GM10266 (cell line): ENCODE data around the gene STAG1.
"Not testable (repeated sequence)": the region's sequence is repeated elsewhere in the genome, so short reads cannot be mapped to it uniquely, and the experiment has no call there.

ENCODE experiments used
- DNase-seq: peaks from one replicate; pipeline ENCODE4 v3.0.0; 2012; ENCODE audit errors: extremely low spot score
- TF ChIP-seq, protein P1 (sequence below): IDR thresholded peaks from 2 replicates; pipeline ENCODE4 v1.5.1; 2012; ENCODE audit warnings: mild to moderate bottlenecking, low read depth; ENCODE audit not compliant: control insufficient read depth, insufficient read depth; ENCODE audit errors: missing control alignments

Gene STAG1

DNA sequence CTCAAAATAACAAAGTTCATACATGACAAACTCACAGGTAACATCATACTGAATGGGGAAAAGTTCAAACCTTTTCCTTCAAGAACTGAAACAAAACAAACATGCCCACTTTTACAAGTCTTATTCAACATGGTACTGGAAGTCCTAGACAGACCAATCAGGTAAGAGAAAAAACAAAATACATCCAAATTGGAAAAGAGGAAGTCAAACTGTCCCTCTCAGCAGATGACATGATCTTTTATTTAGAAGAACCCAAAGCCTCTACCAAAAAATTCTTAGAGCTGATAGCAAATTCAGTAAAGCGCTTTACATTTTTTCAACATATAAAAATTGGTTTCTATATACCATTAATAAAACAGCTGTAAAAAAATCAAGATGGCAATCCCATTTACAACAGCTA is 219.4 kb downstream of the STAG1 start:
- DNase-seq = no peak
- TF ChIP-seq, protein P1, sequence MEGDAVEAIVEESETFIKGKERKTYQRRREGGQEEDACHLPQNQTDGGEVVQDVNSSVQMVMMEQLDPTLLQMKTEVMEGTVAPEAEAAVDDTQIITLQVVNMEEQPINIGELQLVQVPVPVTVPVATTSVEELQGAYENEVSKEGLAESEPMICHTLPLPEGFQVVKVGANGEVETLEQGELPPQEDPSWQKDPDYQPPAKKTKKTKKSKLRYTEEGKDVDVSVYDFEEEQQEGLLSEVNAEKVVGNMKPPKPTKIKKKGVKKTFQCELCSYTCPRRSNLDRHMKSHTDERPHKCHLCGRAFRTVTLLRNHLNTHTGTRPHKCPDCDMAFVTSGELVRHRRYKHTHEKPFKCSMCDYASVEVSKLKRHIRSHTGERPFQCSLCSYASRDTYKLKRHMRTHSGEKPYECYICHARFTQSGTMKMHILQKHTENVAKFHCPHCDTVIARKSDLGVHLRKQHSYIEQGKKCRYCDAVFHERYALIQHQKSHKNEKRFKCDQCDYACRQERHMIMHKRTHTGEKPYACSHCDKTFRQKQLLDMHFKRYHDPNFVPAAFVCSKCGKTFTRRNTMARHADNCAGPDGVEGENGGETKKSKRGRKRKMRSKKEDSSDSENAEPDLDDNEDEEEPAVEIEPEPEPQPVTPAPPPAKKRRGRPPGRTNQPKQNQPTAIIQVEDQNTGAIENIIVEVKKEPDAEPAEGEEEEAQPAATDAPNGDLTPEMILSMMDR = no peak

DNA sequence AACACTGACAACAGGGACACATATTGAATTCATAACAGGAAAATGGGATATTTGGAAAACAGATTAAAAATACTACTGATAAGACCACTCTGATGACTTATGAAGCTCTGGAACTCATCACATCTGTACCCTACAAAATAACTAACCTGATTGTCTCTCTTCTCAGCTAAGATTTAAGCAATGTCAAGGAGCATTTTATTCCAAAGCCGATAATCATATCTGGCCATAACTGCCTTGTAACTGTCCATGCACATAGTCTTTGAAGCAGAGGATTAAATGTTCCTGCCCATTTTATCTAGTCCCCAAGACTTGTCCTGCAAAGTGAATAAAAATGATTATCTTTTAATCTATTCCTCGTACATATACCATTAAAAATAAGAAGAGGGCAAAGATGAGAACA is 234.1 kb downstream of the STAG1 start:
- DNase-seq = no peak
- TF ChIP-seq, protein P1 = no peak

GRCh38 chr3:136516656-136517055 is 235.5 kb downstream of the STAG1 start:
- TF ChIP-seq, protein P1 = no peak
- DNase-seq = no peak

- DNase-seq = no peak
- TF ChIP-seq, protein P1 = no peak
Observed at GRCh38 chr3:136516095-136516494, 236.1 kb downstream of the STAG1 start.

- not testable (repeated sequence) for DNase-seq
Observed at GRCh38 chr3:136514533-136514932, 237.6 kb downstream of the STAG1 start.

DNA sequence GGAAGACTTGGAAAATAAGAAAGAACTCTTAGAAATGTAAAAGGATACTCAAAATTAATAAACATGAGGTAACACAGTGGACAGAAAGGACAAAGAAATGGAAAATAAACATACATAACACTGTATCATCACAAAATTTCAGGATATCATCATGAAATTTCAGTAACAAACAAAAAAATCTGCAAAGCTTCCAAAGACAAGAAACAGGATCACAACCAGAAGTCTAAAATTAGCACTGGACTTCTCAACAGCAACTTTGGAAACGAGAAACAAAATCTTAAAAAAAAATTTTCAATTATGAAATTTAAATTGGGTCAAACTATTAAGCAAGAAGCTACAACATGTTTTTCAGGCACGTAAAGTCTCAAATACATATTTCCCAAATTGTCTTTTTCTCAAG is 238.8 kb downstream of the STAG1 start:
- TF ChIP-seq, protein P1 = no peak
- DNase-seq = no peak

DNA sequence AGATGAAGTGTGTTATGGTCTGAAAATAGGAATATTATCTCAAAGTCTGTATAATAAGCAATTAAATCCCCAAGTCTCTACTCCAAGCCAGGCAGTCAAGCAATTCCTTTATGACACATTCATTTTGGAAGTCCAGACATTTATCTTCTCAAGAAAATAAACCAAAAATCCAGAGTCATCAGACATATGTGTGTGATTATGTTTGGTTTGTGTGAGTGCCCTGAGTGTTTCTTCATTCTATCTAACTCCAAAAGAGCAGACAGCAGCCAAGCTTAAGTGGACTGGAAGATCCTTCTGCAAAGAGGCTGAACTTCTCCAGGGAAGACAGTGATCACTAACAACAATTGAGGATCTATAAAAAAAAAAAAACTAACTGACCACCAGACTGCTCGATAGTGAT is 239.8 kb downstream of the STAG1 start:
- DNase-seq = no peak

DNA sequence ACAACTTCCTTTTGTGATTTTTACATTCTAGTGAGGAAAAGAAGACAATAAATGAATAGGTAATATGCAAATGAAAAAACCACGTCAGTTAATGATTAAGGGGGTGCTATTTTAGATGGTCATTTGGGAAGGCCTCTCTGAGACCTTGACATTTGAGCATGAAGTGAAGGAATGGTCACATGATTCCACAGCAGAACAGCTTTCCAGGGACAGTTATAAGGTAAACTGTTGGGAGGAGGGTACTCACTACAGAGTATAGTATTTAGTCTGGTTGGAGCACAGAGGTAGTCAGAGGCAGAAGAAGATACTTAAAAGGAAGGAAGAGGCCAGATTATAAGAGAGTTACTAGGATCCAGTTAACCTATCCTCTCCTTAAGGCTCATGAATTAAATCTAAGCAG is 246.5 kb downstream of the STAG1 start:
- TF ChIP-seq, protein P1 = no peak
- no peak for DNase-seq

More for the DNA sequence above, 239.8 kb downstream of the STAG1 start:
- TF ChIP-seq, protein P1 = no peak
